Epithelial cell of proximal tubule (primary cell): ENCODE data around the gene MRPL36. TPM values are rescaled to one million over a fixed set of nuclear protein-coding genes. Genes with fewer than 3 reads are reported as not detected.

Experiments used
- DNase-seq: peaks from one replicate; pipeline ENCODE4 v3.0.0-alpha.2; 2011; ENCODE audit warnings: low read depth
- H3K4me3 ChIP-seq: 2 replicates; pipeline ENCODE4 v1.5.1; 2011; ENCODE audit warnings: low read depth, mild to moderate bottlenecking, low read length
- total RNA-seq: library from RNA; depleted of rRNA; stranded (reverse); fragments of >200 nt; gene quantifications from 2 replicates; pipeline ENCODE4 v1.2.3, GENCODE V29; 2015
- TF ChIP-seq, protein P1 (sequence below): conservative IDR thresholded peaks from 2 replicates; pipeline ENCODE4 v1.5.1; 2012; ENCODE audit warnings: low read depth, mild to moderate bottlenecking, low read length

Gene MRPL36
- total RNA-seq, 1 donor from 2014 or later: 57.9 TPM

GRCh38 chr5:1770443-1770802 lies 29.2 kb downstream of the MRPL36 start:
- no peak for DNase-seq
- H3K4me3 ChIP-seq: no peak overlapping the region
- TF ChIP-seq, protein P1, sequence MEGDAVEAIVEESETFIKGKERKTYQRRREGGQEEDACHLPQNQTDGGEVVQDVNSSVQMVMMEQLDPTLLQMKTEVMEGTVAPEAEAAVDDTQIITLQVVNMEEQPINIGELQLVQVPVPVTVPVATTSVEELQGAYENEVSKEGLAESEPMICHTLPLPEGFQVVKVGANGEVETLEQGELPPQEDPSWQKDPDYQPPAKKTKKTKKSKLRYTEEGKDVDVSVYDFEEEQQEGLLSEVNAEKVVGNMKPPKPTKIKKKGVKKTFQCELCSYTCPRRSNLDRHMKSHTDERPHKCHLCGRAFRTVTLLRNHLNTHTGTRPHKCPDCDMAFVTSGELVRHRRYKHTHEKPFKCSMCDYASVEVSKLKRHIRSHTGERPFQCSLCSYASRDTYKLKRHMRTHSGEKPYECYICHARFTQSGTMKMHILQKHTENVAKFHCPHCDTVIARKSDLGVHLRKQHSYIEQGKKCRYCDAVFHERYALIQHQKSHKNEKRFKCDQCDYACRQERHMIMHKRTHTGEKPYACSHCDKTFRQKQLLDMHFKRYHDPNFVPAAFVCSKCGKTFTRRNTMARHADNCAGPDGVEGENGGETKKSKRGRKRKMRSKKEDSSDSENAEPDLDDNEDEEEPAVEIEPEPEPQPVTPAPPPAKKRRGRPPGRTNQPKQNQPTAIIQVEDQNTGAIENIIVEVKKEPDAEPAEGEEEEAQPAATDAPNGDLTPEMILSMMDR: no peak

DNA sequence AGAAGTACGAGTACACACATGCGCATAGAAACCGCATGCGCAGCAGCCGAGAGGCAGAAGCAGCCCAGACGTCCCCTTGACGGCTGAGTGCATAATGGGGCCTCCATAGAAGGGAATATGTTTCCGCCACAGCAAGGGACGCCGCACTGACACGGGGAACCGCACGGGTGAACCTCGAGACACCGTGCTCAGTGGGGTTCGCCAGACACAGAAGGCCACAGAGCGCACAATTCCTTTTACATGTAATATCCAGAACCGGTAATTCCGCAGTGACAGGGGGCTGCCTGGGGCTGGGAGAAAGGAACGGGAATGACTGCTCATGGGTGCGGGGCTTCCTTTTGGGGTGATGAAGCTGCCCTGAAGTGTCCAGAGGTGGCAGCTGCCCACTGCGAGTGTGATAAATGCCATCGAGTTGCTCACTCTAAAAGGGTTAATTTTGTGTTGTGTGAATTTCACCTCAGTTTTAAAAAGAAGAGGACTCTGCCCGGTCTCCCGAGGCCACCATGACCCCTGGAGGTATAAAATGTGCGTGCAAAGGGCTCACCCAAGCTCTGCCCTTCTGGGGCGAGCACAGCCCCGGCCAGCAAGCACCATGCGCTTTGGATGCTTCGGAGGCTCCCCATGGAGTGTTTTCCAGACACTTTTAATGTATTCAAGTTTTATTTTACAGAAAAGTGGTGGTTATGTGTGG lies 29.7 kb downstream of the MRPL36 start:
- TF ChIP-seq, protein P1: no peak
- DNase-seq: no peak
- no peak overlapping the region for H3K4me3 ChIP-seq

GRCh38 chr5:1769017-1769640 lies 30.5 kb downstream of the MRPL36 start:
- H3K4me3 ChIP-seq: no peak overlapping the region
- TF ChIP-seq, protein P1: no peak
- DNase-seq: no peak

GRCh38 chr5:1768283-1769000 lies 31.2 kb downstream of the MRPL36 start:
- no peak overlapping the region for H3K4me3 ChIP-seq
- DNase-seq: no peak
- TF ChIP-seq, protein P1: no peak

- no peak for DNase-seq
- TF ChIP-seq, protein P1: no peak
- H3K4me3 ChIP-seq: no peak overlapping the region
These were observed 31.9 kb downstream of the MRPL36 start for GRCh38 chr5:1767524-1768282.

- DNase-seq: no peak
- TF ChIP-seq, protein P1: no peak
- H3K4me3 ChIP-seq: no peak overlapping the region
These were observed 33.8 kb downstream of the MRPL36 start for GRCh38 chr5:1765880-1766235.
